D721Med (cell line): ENCODE measurements around the gene PLG.
"Not testable (repeated sequence)": the region's sequence is repeated elsewhere in the genome, so short reads cannot be mapped to it uniquely, and the experiment has no call there.

Experiments
- DNase-seq: peaks from one replicate; pipeline ENCODE4 v3.0.0; 2011; ENCODE audit warnings: low spot score; ENCODE audit not compliant: insufficient read length
- FAIRE-seq: peaks from 2 replicates; lab custom pipeline; 2011; peaks lifted over from hg19 to GRCh38; lab: Jason Lieb, UNC
- CTCF ChIP-seq: IDR thresholded peaks from 2 replicates; pipeline ENCODE4 v1.5.1; 2012; ENCODE audit warnings: mild to moderate bottlenecking, control low read depth; ENCODE audit not compliant: insufficient read depth; ENCODE audit errors: missing control alignments

Gene PLG

GRCh38 chr6:160692369-160692959 is 9.6 kb upstream of the PLG start:
- no peak for TF ChIP-seq CTCF
- FAIRE-seq (no peak), DNase-seq (no peak)

GRCh38 chr6:160695025-160695424 is 7.0 kb upstream of the PLG start:
- DNase-seq, FAIRE-seq: not testable (repeated sequence)

GRCh38 chr6:160695622-160696021 is 6.4 kb upstream of the PLG start:
- DNase-seq = not testable (repeated sequence)

GRCh38 chr6:160696884-160697283 is 5.2 kb upstream of the PLG start:
- not testable (repeated sequence) for DNase-seq, FAIRE-seq

More at GRCh38 chr6:160695622-160696021, 6.4 kb upstream of the PLG start:
- FAIRE-seq = not testable (repeated sequence)

GRCh38 chr6:160697826-160698225 is 4.2 kb upstream of the PLG start:
- FAIRE-seq = no peak
- no peak for TF ChIP-seq CTCF
- no peak for DNase-seq

- DNase-seq, FAIRE-seq: not testable (repeated sequence)
Observed at GRCh38 chr6:160704688-160705087, 2.6 kb downstream of the PLG start.

GRCh38 chr6:160708993-160709392 is 6.9 kb downstream of the PLG start:
- not testable (repeated sequence) for FAIRE-seq, DNase-seq

- TF ChIP-seq CTCF = no peak
- FAIRE-seq (no peak), DNase-seq (no peak)
Observed at GRCh38 chr6:160714731-160715316, 12.8 kb downstream of the PLG start.

- TF ChIP-seq CTCF = no peak
- DNase-seq = no peak
- FAIRE-seq = no peak
Observed at GRCh38 chr6:160730911-160731310, 28.9 kb downstream of the PLG start.

- TF ChIP-seq CTCF = peak; percentile 89
- FAIRE-seq = no peak
- peak; percentile 21 for DNase-seq
Observed at GRCh38 chr6:160733050-160733646, 31.1 kb downstream of the PLG start.
